GM12875 (cell line): Measurements from ENCODE around the gene ARPC2.

Experiments
- H3K4me3 ChIP-seq: one replicate; pipeline ENCODE4 v1.5.1; 2011; ENCODE audit warnings: low read depth, low read length, control low read depth
- TF ChIP-seq, protein P1 (sequence below): IDR thresholded peaks from 2 replicates; pipeline ENCODE4 v1.5.1; 2011; ENCODE audit warnings: low read depth, mild to moderate bottlenecking, control low read depth, inconsistent platforms, low read length, moderate library complexity, borderline replicate concordance; ENCODE audit not compliant: insufficient read depth

The ARPC2 gene

DNA sequence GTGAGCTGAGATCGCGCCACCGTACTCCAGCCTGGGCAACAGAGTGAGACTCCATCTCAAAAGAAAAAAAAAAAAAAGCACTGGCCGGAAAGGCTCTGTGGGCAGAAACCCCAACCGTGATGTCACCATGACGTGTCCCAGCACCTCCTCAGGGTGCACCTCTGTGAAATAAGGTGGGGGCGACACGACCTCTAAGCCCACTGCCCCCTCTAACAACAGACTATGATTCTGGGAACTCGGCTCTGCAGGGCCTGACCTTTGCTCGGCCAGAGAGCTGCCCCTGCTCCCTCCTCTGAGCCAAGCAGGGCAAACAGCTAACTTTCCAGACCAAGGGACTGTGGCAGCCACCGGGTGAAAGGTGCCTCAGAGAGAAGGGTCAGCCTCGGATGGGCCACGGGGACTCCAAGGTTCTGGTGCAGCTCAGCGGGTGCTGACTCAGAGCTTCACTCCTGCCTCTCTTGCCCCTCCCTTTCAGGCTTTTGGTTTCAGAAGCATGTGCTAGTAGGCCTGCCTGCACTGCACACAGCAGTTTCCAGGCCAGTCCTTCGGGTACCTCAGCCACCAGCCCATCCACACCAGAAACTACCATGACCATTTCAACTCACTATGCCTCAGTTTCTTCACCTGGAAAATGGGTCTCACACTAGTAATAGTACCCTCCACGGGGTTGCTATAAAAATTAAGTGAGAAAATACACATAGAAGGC lies 67.3 kb downstream of the ARPC2 start:
- H3K4me3 ChIP-seq: no peak overlapping the region

GRCh38 chr2:218285604-218286003 lies 68.6 kb downstream of the ARPC2 start:
- no peak overlapping the region for H3K4me3 ChIP-seq
- TF ChIP-seq, protein P1, sequence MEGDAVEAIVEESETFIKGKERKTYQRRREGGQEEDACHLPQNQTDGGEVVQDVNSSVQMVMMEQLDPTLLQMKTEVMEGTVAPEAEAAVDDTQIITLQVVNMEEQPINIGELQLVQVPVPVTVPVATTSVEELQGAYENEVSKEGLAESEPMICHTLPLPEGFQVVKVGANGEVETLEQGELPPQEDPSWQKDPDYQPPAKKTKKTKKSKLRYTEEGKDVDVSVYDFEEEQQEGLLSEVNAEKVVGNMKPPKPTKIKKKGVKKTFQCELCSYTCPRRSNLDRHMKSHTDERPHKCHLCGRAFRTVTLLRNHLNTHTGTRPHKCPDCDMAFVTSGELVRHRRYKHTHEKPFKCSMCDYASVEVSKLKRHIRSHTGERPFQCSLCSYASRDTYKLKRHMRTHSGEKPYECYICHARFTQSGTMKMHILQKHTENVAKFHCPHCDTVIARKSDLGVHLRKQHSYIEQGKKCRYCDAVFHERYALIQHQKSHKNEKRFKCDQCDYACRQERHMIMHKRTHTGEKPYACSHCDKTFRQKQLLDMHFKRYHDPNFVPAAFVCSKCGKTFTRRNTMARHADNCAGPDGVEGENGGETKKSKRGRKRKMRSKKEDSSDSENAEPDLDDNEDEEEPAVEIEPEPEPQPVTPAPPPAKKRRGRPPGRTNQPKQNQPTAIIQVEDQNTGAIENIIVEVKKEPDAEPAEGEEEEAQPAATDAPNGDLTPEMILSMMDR: no peak

More for the DNA sequence above, 67.3 kb downstream of the ARPC2 start:
- TF ChIP-seq, protein P1: no peak

- TF ChIP-seq, protein P1: no peak
Measured at GRCh38 chr2:218286570-218287459, 69.8 kb downstream of the ARPC2 start.

DNA sequence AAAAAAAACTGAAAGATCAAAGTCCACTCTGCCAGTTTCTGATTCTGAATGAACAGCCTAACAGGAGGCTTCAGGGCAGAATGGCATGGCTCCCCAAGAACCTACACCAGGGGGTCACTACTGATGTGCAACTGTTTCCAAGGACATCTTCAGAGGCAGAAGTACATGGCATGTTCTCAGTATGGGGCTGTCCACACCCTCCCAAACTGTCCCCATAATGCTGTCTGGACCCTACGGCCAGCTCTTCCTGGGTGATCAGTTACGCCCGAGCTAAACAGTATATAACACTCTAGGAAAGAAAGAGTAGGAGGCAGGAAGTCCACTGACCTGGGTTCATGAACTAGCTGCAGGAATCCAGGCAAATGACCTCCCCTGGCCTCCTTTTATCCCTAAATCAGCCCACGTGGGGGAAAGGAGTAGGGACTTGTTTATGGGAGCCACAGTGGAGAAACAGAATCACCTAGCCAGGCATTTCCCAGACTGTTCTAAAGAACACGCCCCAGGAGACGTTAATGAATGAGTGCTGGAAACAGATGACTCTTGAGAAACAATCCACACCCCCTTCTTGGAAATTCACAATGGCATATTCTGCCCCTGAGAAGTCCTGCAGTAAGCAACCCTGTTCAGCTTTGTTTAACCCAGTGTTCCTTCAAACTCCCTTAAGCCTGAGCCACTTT lies 72.8 kb downstream of the ARPC2 start:
- H3K4me3 ChIP-seq: no peak overlapping the region
- TF ChIP-seq, protein P1: no peak

More at GRCh38 chr2:218286570-218287459, 69.8 kb downstream of the ARPC2 start:
- H3K4me3 ChIP-seq: peak overlapping the region; percentile 6

GRCh38 chr2:218290316-218291261 lies 73.6 kb downstream of the ARPC2 start:
- TF ChIP-seq, protein P1: no peak
- H3K4me3 ChIP-seq: peak overlapping the region; percentile 79
